Panc1 (cell line): ENCODE measurements around the gene IGFALS. TPM values are rescaled to one million over a fixed set of nuclear protein-coding genes. Genes with fewer than 3 reads are reported as not detected.

Experiments used
- ATAC-seq: fragments of 200-7000 bp; cut with Tn5 transposase; 2 replicates; pipeline ENCODE4 v1.9.1; 2020; ENCODE audit warnings: mild to moderate bottlenecking, moderate library complexity
- BruUV-seq: library from RNA; stranded (reverse); fragments of 400-500 nt; replicated peaks from 2 replicates; lab custom pipeline; 2021; lab: Mats Ljungman, UMichigan
- CTCF ChIA-PET: fragments of 300-600 bp; sonication (Branson Sonifier 250); formaldehyde crosslinking; loops from one replicate; lab custom pipeline; 2022; ENCODE audit warnings: antibody characterized with exemption; lab: Charles Lee
- POLR2A ChIA-PET: fragments of 300-600 bp; sonication (Branson Sonifier 250); formaldehyde crosslinking; loops from one replicate; lab custom pipeline; 2022; ENCODE audit warnings: antibody characterized with exemption; lab: Charles Lee
- DNase-seq: peaks from one replicate; pipeline ENCODE4 v3.0.0-alpha.2; 2010; ENCODE audit warnings: low read depth, low spot score
- H3K27ac ChIP-seq: 2 replicates; pipeline ENCODE4 v1.5.1; 2011; ENCODE audit warnings: mild to moderate bottlenecking, low read length, inconsistent platforms
- H3K27me3 ChIP-seq: fragments of 200-500 bp; sonication (Bioruptor generic); 2 replicates; pipeline ENCODE4 v1.6.0; 2014; ENCODE audit warnings: low read length, inconsistent platforms; ENCODE audit not compliant: control insufficient read depth, insufficient read depth
- H3K36me3 ChIP-seq: fragments of 200-500 bp; sonication (Bioruptor generic); 2 replicates; pipeline ENCODE4 v1.5.1; 2014; ENCODE audit warnings: inconsistent platforms, mild to moderate bottlenecking, low read length, moderate library complexity; ENCODE audit not compliant: control insufficient read depth, insufficient read depth
- H3K4me1 ChIP-seq: 2 replicates; pipeline ENCODE4 v1.5.1; 2011; ENCODE audit warnings: inconsistent platforms, mild to moderate bottlenecking, low read length, moderate library complexity; ENCODE audit not compliant: control insufficient read depth, insufficient read depth
- H3K4me3 ChIP-seq, 2 experiments: 2 replicates each; pipeline ENCODE4 v1.5.1; 2011 to 2012; ENCODE audit warnings: low read depth in 2 of 2, low read length in 2 of 2, mild to moderate bottlenecking in 2 of 2, inconsistent platforms in 1 of 2, moderate library complexity in 1 of 2
- H3K9me3 ChIP-seq: fragments of 200-500 bp; sonication (Bioruptor generic); 2 replicates; pipeline ENCODE4 v1.5.1; 2014; ENCODE audit warnings: low read depth, mild to moderate bottlenecking, inconsistent platforms, low read length, moderate library complexity; ENCODE audit not compliant: control insufficient read depth, insufficient read depth
- POLR2AphosphoS5 ChIP-seq: IDR thresholded peaks from 2 replicates; pipeline ENCODE4 v1.6.1; 2012; ENCODE audit warnings: mild to moderate bottlenecking, low read depth, low read length, moderate library complexity
- SIN3A ChIP-seq: IDR thresholded peaks from 2 replicates; pipeline ENCODE4 v1.6.1; 2012; ENCODE audit warnings: low read depth, mild to moderate bottlenecking, low read length, moderate library complexity, borderline replicate concordance; ENCODE audit not compliant: insufficient read depth
- TCF7L2 ChIP-seq: IDR thresholded peaks from 2 replicates; pipeline ENCODE4 v1.6.1; 2011; ENCODE audit warnings: mild to moderate bottlenecking, low read depth, low read length, inconsistent platforms
- in situ Hi-C: cut with HindIII; loops from 2 replicates; pipeline ENCODE4 v1.10.0; 2016; ENCODE audit warnings: low sequenced_read_pairs, low pct_unique_long_range_greater_than_20kb
- intact Hi-C: fragments of 100-400 bp; cut with micrococcal nuclease; formaldehyde crosslinking; loops from one replicate; pipeline ENCODE4 v1.10.0; 2022; ENCODE audit not compliant: unreplicated experiment
- total RNA-seq: library from RNA; stranded (reverse); gene quantifications from one replicate; pipeline ENCODE4 v1.2.1, GENCODE V29; 2021; ENCODE audit not compliant: unreplicated experiment
- TF ChIP-seq, protein P1 (sequence below): fragments of 450-650 bp; IDR thresholded peaks from 2 replicates; pipeline ENCODE4 v1.5.1; 2017; ENCODE audit warnings: mild to moderate bottlenecking
- TF ChIP-seq, protein P2 (sequence below), 2 experiments: IDR thresholded peaks; 2 replicates each; pipeline ENCODE4 v1.6.1; 2011 to 2012; ENCODE audit warnings: low read depth in 2 of 2, control low read depth in 1 of 2, low read length in 1 of 2, mild to moderate bottlenecking in 1 of 2, moderate library complexity in 1 of 2; ENCODE audit not compliant: insufficient read depth in 1 of 2

IGFALS gene
- total RNA-seq, 1 experiment from 2014 or later = 0.10 TPM

DNA sequence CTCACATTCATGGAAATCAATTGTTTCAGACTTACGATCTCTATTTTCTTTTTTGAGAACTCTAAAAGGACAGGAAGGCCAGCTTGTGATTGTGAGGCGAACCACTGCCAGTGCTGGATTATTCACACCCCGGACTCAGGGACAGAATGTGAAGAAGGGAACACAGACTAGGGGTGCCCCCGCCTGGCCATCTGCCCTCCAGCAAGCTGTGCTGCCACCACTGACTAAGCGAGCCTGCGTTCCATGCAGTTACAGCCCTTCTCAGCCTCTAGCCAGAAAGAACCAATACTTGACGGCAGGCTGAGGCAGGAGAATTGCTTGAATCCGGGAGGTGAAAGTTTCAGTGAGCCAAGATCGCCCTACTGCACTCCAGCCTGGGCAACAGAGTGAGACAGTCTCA lies 30.3 kb upstream of the IGFALS start:
- DNase-seq (no peak), ATAC-seq (0 out of 2 replicates have a peak, but pooled peaks have one; percentile 33)
- ChIA-PET POLR2A (no interaction called here), CTCF (interaction anchor here (0.6 to 0.7 kb wide), 2 partner anchors 46 to 157 kb away, joined by 13 to 17 read pairs; partner anchors contain the start of gene NOXO1)
- Histone ChIP-seq H3K4me1 (peaks cover 13% of the 10 kb centered on the region), H3K36me3 (peaks cover 8% of the 10 kb centered on the region; the same call in 1 of the 2 replicates), H3K27me3 (no peaks in the 10 kb centered on the region), H3K27ac (no peak overlapping the region), H3K4me3 (no peak overlapping the region), H3K9me3 (no peaks in the 10 kb centered on the region)
- BruUV-seq = no TSS peak
- TF ChIP-seq, protein P1, sequence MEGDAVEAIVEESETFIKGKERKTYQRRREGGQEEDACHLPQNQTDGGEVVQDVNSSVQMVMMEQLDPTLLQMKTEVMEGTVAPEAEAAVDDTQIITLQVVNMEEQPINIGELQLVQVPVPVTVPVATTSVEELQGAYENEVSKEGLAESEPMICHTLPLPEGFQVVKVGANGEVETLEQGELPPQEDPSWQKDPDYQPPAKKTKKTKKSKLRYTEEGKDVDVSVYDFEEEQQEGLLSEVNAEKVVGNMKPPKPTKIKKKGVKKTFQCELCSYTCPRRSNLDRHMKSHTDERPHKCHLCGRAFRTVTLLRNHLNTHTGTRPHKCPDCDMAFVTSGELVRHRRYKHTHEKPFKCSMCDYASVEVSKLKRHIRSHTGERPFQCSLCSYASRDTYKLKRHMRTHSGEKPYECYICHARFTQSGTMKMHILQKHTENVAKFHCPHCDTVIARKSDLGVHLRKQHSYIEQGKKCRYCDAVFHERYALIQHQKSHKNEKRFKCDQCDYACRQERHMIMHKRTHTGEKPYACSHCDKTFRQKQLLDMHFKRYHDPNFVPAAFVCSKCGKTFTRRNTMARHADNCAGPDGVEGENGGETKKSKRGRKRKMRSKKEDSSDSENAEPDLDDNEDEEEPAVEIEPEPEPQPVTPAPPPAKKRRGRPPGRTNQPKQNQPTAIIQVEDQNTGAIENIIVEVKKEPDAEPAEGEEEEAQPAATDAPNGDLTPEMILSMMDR = no peak; the same call in 1 of the 2 replicates
- TF ChIP-seq, protein P2, sequence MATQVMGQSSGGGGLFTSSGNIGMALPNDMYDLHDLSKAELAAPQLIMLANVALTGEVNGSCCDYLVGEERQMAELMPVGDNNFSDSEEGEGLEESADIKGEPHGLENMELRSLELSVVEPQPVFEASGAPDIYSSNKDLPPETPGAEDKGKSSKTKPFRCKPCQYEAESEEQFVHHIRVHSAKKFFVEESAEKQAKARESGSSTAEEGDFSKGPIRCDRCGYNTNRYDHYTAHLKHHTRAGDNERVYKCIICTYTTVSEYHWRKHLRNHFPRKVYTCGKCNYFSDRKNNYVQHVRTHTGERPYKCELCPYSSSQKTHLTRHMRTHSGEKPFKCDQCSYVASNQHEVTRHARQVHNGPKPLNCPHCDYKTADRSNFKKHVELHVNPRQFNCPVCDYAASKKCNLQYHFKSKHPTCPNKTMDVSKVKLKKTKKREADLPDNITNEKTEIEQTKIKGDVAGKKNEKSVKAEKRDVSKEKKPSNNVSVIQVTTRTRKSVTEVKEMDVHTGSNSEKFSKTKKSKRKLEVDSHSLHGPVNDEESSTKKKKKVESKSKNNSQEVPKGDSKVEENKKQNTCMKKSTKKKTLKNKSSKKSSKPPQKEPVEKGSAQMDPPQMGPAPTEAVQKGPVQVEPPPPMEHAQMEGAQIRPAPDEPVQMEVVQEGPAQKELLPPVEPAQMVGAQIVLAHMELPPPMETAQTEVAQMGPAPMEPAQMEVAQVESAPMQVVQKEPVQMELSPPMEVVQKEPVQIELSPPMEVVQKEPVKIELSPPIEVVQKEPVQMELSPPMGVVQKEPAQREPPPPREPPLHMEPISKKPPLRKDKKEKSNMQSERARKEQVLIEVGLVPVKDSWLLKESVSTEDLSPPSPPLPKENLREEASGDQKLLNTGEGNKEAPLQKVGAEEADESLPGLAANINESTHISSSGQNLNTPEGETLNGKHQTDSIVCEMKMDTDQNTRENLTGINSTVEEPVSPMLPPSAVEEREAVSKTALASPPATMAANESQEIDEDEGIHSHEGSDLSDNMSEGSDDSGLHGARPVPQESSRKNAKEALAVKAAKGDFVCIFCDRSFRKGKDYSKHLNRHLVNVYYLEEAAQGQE (IDR thresholded peaks at IDR 0.05; ENCODE audit: insufficient read depth in 1 of 2, low read depth in 2 of 2, low read length in 1 of 2) = no peak
- TF ChIP-seq SIN3A (no peak), TCF7L2 (no peak), POLR2AphosphoS5 (no peak)
- intact Hi-C loops = no loop called here
- in situ Hi-C loops = no loop called here

DNA sequence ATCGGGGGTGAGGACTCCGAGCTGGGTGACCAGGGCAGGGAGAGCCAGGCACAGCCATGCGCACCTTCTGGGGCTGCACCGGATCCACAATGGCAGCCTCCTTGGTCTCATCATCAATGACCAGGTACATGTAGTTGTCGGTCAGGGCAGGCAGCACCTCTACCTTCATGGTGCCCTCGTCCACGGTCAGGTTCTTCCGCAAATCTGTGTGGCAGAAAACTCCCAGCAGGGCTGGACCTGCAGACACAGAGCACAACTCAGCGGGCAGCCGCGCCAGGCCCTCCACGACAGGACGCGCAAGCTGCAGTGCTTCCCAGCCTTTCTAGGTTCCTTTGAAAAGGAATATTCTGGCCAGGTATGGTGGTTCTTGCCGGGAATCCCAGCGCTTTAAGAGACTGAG lies 29.3 kb upstream of the IGFALS start:
- Histone ChIP-seq H3K4me3 (no peak overlapping the region), H3K9me3 (no peaks in the 10 kb centered on the region), H3K36me3 (peaks cover 6% of the 10 kb centered on the region; the same call in 1 of the 2 replicates), H3K27me3 (no peaks in the 10 kb centered on the region), H3K27ac (no peak overlapping the region), H3K4me1 (0 out of 2 replicates have a peak, but pooled peaks cover 10% of the 10 kb centered on the region)
- intact Hi-C loops = no loop called here
- ChIA-PET POLR2A (no interaction called here), CTCF (interaction anchor here (0.6 kb wide), 1 partner anchor 158 kb away, joined by 13 read pairs; the partner anchor contains the start of gene NOXO1)
- no peak for ATAC-seq
- in situ Hi-C loops = no loop called here
- TF ChIP-seq, protein P1 = no peak
- TF ChIP-seq POLR2AphosphoS5 (no peak), SIN3A (no peak), TCF7L2 (no peak)
- TF ChIP-seq, protein P2 (IDR thresholded peaks at IDR 0.05; ENCODE audit: insufficient read depth in 1 of 2, low read depth in 2 of 2, low read length in 1 of 2) = no peak
- no TSS peak for BruUV-seq
- no peak for DNase-seq
